OCI-LY1 (cell line): ENCODE data around the gene SMARCC2.

Source experiments
- H2AFZ ChIP-seq: fragments of 200-600 bp; sonication (generic), shearing (Covaris generic); 2 replicates; pipeline ENCODE4 v1.6.0; 2014; ENCODE audit warnings: antibody characterized with exemption, mild to moderate bottlenecking, low read length
- H3F3A ChIP-seq: fragments of 200-600 bp; sonication (generic), shearing (Covaris generic); 2 replicates; pipeline ENCODE4 v1.6.0; 2014; ENCODE audit warnings: mild to moderate bottlenecking, antibody characterized with exemption, low read length, moderate library complexity; ENCODE audit not compliant: insufficient read depth
- H3K27ac ChIP-seq: fragments of 200-600 bp; sonication (generic); 2 replicates; pipeline ENCODE4 v1.5.1; 2014; ENCODE audit warnings: low read length, mixed run types, mild to moderate bottlenecking, low read depth; ENCODE audit not compliant: poor library complexity, severe bottlenecking
- H3K27me3 ChIP-seq: fragments of 200-600 bp; sonication (generic); 2 replicates; pipeline ENCODE4 v1.6.0; 2014; ENCODE audit warnings: antibody characterized with exemption, mild to moderate bottlenecking, low read length, moderate library complexity; ENCODE audit not compliant: insufficient read depth
- H3K36me3 ChIP-seq: fragments of 200-600 bp; sonication (generic); 2 replicates; pipeline ENCODE4 v1.6.1; 2014; ENCODE audit warnings: mild to moderate bottlenecking, antibody characterized with exemption, low read length, moderate library complexity, mixed read lengths; ENCODE audit not compliant: insufficient read depth
- H3K4me1 ChIP-seq: fragments of 200-600 bp; sonication (generic); 2 replicates; pipeline ENCODE4 v1.5.1; 2014; ENCODE audit warnings: mild to moderate bottlenecking, low read length, moderate library complexity; ENCODE audit not compliant: insufficient read depth, severe bottlenecking
- H3K4me2 ChIP-seq: fragments of 200-600 bp; sonication (generic), shearing (Covaris generic); 2 replicates; pipeline ENCODE4 v1.6.1; 2014; ENCODE audit warnings: low read length
- H3K4me3 ChIP-seq: fragments of 200-600 bp; sonication (generic); 2 replicates; pipeline ENCODE4 v1.5.1; 2014; ENCODE audit warnings: low read length, low read depth, mild to moderate bottlenecking, mixed read lengths; ENCODE audit not compliant: poor library complexity, severe bottlenecking
- H3K79me2 ChIP-seq: fragments of 200-600 bp; shearing (Covaris generic); 2 replicates; pipeline ENCODE4 v1.6.1; 2016; ENCODE audit warnings: mixed run types, low read length, mixed read lengths; ENCODE audit not compliant: insufficient read depth
- H3K9ac ChIP-seq: fragments of 200-600 bp; sonication (generic), shearing (Covaris generic); 2 replicates; pipeline ENCODE4 v1.6.1; 2014; ENCODE audit warnings: mild to moderate bottlenecking, low read length, mixed read lengths
- H3K9me2 ChIP-seq: fragments of 200-600 bp; sonication (generic), shearing (Covaris generic); 2 replicates; pipeline ENCODE4 v1.6.1; 2014; ENCODE audit warnings: low read depth, mild to moderate bottlenecking, low read length, mixed read lengths
- H3K9me3 ChIP-seq: fragments of 200-600 bp; shearing (Covaris generic); 2 replicates; pipeline ENCODE4 v1.6.1; 2014; ENCODE audit warnings: low read length, mixed read lengths
- H4K20me1 ChIP-seq: fragments of 200-600 bp; sonication (generic), shearing (Covaris generic); 2 replicates; pipeline ENCODE4 v1.6.0; 2016; ENCODE audit warnings: mild to moderate bottlenecking, low read length; ENCODE audit not compliant: insufficient read depth
- CTCF ChIP-seq: fragments of 200-600 bp; sonication (generic), shearing (Covaris generic); IDR thresholded peaks from 2 replicates; pipeline ENCODE4 v1.5.1; 2017; ENCODE audit warnings: mild to moderate bottlenecking, antibody characterized with exemption, low read length, moderate library complexity, mixed read lengths
- EZH2 ChIP-seq: fragments of 200-600 bp; sonication (generic), shearing (Covaris generic); IDR thresholded peaks from 2 replicates; pipeline ENCODE4 v1.8.0; 2017; ENCODE audit warnings: borderline replicate concordance, mixed run types, mild to moderate bottlenecking, antibody characterized with exemption, low read length, moderate library complexity, mixed read lengths

The SMARCC2 gene

GRCh38 chr12:56121204-56121870 is 67.9 kb downstream of the SMARCC2 start:
- Histone ChIP-seq H3K27ac (no peak overlapping the region), H3F3A (no peaks in the 10 kb centered on the region), H3K9me2 (no peaks in the 10 kb centered on the region), H3K36me3 (peaks cover 25% of the 10 kb centered on the region), H4K20me1 (no peaks in the 10 kb centered on the region), H3K4me2 (no peak overlapping the region), H3K79me2 (peaks cover 7% of the 10 kb centered on the region), H3K4me1 (peaks cover 38% of the 10 kb centered on the region), H3K4me3 (no peak overlapping the region), H2AFZ (no peak overlapping the region), H3K27me3 (no peaks in the 10 kb centered on the region), H3K9ac (no peak overlapping the region), H3K9me3 (no peaks in the 10 kb centered on the region)
- TF ChIP-seq EZH2 (no peak), CTCF (no peak)

GRCh38 chr12:56120158-56120846 is 69.0 kb downstream of the SMARCC2 start:
- no peak overlapping the region for H3K27ac ChIP-seq

DNA sequence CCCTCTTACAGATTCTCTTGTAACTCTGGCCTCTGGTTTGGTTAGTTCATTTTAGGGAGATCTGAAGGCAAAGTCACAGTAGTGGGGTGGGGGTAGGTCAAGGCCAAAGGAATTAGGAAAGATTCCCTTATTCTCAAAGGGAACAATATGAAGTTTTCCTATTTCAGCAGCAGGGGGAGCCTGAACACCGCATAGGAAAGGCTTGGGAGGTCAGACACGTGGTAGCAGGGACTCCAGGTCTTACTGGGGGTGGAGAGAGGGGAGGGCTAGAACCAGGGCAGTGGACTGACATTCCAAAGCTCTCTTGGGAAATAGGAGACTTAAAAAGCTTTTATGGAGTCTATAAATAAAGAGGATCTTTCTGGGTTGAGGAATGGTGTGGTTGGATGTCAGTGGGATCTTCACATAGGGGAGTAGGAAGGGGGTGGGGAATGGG is 69.9 kb downstream of the SMARCC2 start:
- H4K20me1 ChIP-seq, result no peaks in the 10 kb centered on the region
- no peak for TF ChIP-seq EZH2
- peak; percentile 81 for TF ChIP-seq CTCF
- H3K79me2 ChIP-seq, result peaks cover 7% of the 10 kb centered on the region
- peaks cover 25% of the 10 kb centered on the region for H3K36me3 ChIP-seq
- H3K27me3 ChIP-seq, result no peaks in the 10 kb centered on the region
- peak overlapping the region; percentile 82; the same call in 1 of the 2 replicates for H3K9ac ChIP-seq
- H3K4me2 ChIP-seq, result peak overlapping the region; percentile 92
- H3K27ac ChIP-seq, result peak overlapping the region; percentile 64
- peak overlapping the region; percentile 95 for H3K4me3 ChIP-seq
- H3K9me2 ChIP-seq, result no peaks in the 10 kb centered on the region
- no peaks in the 10 kb centered on the region for H3K9me3 ChIP-seq
- peaks cover 10% of the 10 kb centered on the region; the same call in 1 of the 2 replicates for H3F3A ChIP-seq
- H3K4me1 ChIP-seq, result peaks cover 34% of the 10 kb centered on the region
- H2AFZ ChIP-seq, result no peak overlapping the region

More at GRCh38 chr12:56120158-56120846, 69.0 kb downstream of the SMARCC2 start:
- H3K4me2 ChIP-seq, result no peak overlapping the region
- H3K27me3 ChIP-seq, result no peaks in the 10 kb centered on the region
- peaks cover 25% of the 10 kb centered on the region for H3K36me3 ChIP-seq
- peaks cover 32% of the 10 kb centered on the region for H3K4me1 ChIP-seq
- no peaks in the 10 kb centered on the region for H4K20me1 ChIP-seq
- H2AFZ ChIP-seq, result no peak overlapping the region
- H3K9ac ChIP-seq, result peak overlapping the region; percentile 82; the same call in 1 of the 2 replicates
- H3K9me2 ChIP-seq, result no peaks in the 10 kb centered on the region
- no peak overlapping the region for H3K4me3 ChIP-seq
- H3K79me2 ChIP-seq, result peaks cover 7% of the 10 kb centered on the region
- H3F3A ChIP-seq, result peaks cover 1% of the 10 kb centered on the region; the same call in 1 of the 2 replicates
- no peak for TF ChIP-seq EZH2
- TF ChIP-seq CTCF, result no peak
- no peaks in the 10 kb centered on the region for H3K9me3 ChIP-seq
